Measurements from ENCODE around the gene DNAJB8.

The DNAJB8 gene

DNA sequence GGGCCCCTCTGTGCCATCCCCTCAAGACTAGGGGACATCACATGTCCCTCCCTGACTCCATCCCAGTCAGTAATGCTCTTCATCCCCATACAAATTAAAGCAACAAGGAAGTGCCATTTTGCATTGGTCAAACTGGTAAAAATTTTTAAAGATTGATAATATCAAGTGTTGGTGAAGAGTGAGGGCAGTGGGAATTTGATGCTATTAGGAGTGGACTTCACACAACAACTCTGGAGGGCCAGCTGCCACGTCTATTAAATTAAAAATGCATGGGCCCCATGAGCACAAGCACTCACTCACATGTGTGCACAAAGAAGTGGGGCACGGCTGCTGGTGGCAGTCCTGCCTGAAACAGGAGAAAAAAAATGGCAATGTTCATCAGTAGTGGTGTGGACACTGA lies 47.8 kb downstream of the DNAJB8 start:
- Histone ChIP-seq H3K9me3 (ENCODE audit: severe bottlenecking) (no peaks in the 10 kb centered on the region), H3K36me3 (ENCODE audit: low read depth) (no peaks in the 10 kb centered on the region), H3K4me1 (ENCODE audit: insufficient read depth, poor library complexity, severe bottlenecking) (peaks cover 4% of the 10 kb centered on the region), H3K27me3 (ENCODE audit: insufficient read depth, poor library complexity, severe bottlenecking) (no peaks in the 10 kb centered on the region), H3K27ac (ENCODE audit: poor library complexity, severe bottlenecking) (no peak overlapping the region), H3K4me3 (ENCODE audit: severe bottlenecking) (no peak overlapping the region)
- no peak for DNase-seq (ENCODE audit: low spot score)
- no peak for ATAC-seq (ENCODE audit: low read depth)
- TF ChIP-seq, protein P1, sequence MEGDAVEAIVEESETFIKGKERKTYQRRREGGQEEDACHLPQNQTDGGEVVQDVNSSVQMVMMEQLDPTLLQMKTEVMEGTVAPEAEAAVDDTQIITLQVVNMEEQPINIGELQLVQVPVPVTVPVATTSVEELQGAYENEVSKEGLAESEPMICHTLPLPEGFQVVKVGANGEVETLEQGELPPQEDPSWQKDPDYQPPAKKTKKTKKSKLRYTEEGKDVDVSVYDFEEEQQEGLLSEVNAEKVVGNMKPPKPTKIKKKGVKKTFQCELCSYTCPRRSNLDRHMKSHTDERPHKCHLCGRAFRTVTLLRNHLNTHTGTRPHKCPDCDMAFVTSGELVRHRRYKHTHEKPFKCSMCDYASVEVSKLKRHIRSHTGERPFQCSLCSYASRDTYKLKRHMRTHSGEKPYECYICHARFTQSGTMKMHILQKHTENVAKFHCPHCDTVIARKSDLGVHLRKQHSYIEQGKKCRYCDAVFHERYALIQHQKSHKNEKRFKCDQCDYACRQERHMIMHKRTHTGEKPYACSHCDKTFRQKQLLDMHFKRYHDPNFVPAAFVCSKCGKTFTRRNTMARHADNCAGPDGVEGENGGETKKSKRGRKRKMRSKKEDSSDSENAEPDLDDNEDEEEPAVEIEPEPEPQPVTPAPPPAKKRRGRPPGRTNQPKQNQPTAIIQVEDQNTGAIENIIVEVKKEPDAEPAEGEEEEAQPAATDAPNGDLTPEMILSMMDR (IDR thresholded peaks at IDR 0.05; ENCODE audit: poor library complexity, severe bottlenecking), result no peak

DNA sequence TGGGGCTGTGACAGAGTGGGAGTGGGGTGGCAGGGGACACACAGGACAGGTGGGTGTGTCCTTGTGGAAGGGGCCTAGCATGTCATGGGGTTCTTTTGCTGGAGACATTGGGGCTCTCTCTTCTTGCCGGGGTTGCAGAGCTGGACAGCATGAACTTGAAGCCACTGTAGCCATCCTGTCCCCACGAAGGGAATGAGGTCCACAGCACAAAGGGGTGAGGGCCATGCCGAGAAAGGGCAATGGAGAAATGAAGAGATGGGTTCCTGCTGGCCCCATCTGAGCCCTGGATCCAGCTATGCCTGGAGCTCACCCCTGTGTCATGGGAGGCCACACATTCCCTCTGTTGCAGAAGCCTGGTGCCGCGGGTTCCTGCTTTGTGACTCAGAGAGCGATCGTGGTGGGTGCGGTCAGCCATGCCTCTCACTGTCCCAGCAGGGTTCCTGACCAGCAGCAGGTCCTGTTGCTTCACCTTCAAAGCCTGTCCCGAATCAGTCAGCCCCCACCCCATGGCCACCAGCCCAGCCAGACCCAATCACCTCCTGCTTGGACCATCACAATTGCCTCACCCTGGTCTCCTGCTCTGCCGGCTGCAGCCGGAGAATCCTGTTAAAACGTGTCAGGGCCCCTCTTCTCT lies 50.0 kb downstream of the DNAJB8 start:
- DNase-seq (ENCODE audit: low spot score) (peak; percentile 82), ATAC-seq (ENCODE audit: low read depth) (peak; percentile 87)
- no peak overlapping the region for H3K4me3 ChIP-seq (ENCODE audit: severe bottlenecking)
- H3K27me3 ChIP-seq (ENCODE audit: insufficient read depth, poor library complexity, severe bottlenecking), result no peaks in the 10 kb centered on the region
- H3K9me3 ChIP-seq (ENCODE audit: severe bottlenecking), result no peaks in the 10 kb centered on the region
- H3K36me3 ChIP-seq (ENCODE audit: low read depth), result no peaks in the 10 kb centered on the region
- peaks cover 4% of the 10 kb centered on the region for H3K4me1 ChIP-seq (ENCODE audit: insufficient read depth, poor library complexity, severe bottlenecking)
- TF ChIP-seq, protein P1 (IDR thresholded peaks at IDR 0.05; ENCODE audit: poor library complexity, severe bottlenecking), result no peak
- H3K27ac ChIP-seq (ENCODE audit: poor library complexity, severe bottlenecking), result no peak overlapping the region

DNA sequence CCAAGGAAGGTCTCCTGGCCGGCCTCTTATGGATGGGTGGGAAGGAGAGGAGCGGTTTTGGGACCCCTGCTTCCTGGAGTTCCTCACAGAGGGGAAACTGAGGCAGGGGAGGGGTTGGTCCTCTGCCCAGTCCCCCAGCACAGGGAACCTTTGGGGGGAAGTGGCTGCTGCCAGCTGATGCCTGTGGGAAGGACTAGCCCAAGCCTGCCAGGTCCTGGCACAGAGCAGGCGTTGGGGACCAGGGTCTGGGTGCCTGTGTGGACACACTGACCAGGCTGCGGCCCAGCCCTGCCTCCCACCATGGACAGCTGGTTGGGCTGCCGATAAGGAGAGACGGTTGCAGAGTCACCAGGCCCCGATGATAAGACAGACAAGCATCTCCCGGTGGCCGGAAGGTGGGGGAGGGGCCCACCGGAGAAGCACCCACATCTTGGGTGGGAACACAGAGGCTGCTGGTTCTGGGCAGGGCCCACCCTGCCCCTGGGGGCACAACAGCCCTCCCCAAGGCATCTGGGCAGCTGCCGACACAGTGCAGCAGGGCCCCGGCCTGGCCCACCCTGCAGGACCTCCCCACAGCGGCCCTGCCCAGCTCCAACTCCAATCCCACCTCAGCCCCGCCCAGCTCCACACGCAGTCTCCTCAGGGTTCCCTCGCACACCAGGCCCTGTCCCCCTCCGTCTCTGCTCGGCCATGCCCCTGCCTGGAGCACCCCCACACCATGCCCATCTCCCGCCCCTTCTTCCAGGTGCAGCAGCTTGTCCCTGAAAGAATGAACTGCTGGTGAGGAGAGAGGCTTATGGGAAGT lies 50.7 kb downstream of the DNAJB8 start:
- Histone ChIP-seq H3K4me1 (ENCODE audit: insufficient read depth, poor library complexity, severe bottlenecking) (peaks cover 4% of the 10 kb centered on the region), H3K4me3 (ENCODE audit: severe bottlenecking) (no peak overlapping the region), H3K36me3 (ENCODE audit: low read depth) (no peaks in the 10 kb centered on the region), H3K9me3 (ENCODE audit: severe bottlenecking) (no peaks in the 10 kb centered on the region), H3K27ac (ENCODE audit: poor library complexity, severe bottlenecking) (no peak overlapping the region), H3K27me3 (ENCODE audit: insufficient read depth, poor library complexity, severe bottlenecking) (no peaks in the 10 kb centered on the region)
- DNase-seq (ENCODE audit: low spot score) (no peak), ATAC-seq (ENCODE audit: low read depth) (no peak)
- TF ChIP-seq, protein P1 (IDR thresholded peaks at IDR 0.05; ENCODE audit: poor library complexity, severe bottlenecking), result no peak

DNA sequence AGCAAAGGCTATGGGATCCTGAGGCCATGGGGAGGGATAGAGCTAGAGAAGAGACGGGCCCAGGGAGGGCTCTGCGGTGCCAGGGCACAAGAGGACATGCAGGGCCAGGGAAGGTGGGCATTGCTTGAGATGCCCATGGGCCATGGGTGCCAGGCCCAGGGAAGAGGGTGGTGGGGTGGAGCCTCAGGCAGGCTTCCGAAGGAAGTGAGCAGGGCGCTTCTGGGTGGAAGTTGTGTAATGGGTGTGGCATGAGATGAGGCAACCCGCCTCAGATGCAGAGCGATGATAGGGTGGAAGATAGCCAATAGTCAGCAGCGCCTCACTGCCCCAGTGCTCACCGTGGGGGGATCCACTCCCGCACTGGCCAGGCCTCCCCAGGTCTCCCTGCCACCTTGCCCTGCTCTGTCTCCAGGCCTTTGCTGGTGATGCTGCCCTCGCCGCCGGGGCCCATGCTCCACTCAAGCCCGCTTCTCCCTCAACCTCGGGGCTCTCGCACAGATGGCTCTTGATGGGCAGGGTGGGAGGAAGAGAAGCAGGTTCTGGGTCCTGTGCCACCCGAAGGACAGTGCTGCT lies 51.4 kb downstream of the DNAJB8 start:
- Histone ChIP-seq H3K36me3 (ENCODE audit: low read depth) (no peaks in the 10 kb centered on the region), H3K9me3 (ENCODE audit: severe bottlenecking) (no peaks in the 10 kb centered on the region), H3K4me1 (ENCODE audit: insufficient read depth, poor library complexity, severe bottlenecking) (peaks cover 4% of the 10 kb centered on the region), H3K4me3 (ENCODE audit: severe bottlenecking) (no peak overlapping the region), H3K27me3 (ENCODE audit: insufficient read depth, poor library complexity, severe bottlenecking) (no peaks in the 10 kb centered on the region), H3K27ac (ENCODE audit: poor library complexity, severe bottlenecking) (no peak overlapping the region)
- DNase-seq (ENCODE audit: low spot score), result no peak
- TF ChIP-seq, protein P1 (IDR thresholded peaks at IDR 0.05; ENCODE audit: poor library complexity, severe bottlenecking), result no peak
- ATAC-seq (ENCODE audit: low read depth), result no peak
